ENCODE data around the gene NTSR2. TPM values are rescaled to one million over a fixed set of nuclear protein-coding genes. Genes with fewer than 3 reads are reported as not detected.

The NTSR2 gene
- total and polyA plus RNA-seq, 2 experiments from 2014 or later = 0.10 TPM; not detected in 1

GRCh38 chr2:11622611-11623010 is 47.4 kb downstream of the NTSR2 start:
- Mint-ChIP-seq H3K9me3 (peaks cover 10% of the 10 kb centered on the region), H3K4me1 (no peaks in the 10 kb centered on the region), H3K27me3 (ENCODE audit: insufficient read depth, low read depth, poor library complexity) (peaks cover 3% of the 10 kb centered on the region), H3K27ac (no peak overlapping the region), H3K4me3 (no peak overlapping the region), H3K36me3 (ENCODE audit: low read depth) (peaks cover 53% of the 10 kb centered on the region)
- no peaks in the 10 kb centered on the region for H3K79me2 ChIP-seq (replicated peaks; ENCODE audit: insufficient read depth)
- H3F3A ChIP-seq (replicated peaks; ENCODE audit: low read depth) = no peaks in the 10 kb centered on the region
- no peaks in the 10 kb centered on the region for H3K4me1 ChIP-seq (ENCODE audit: insufficient read depth)
- no peak overlapping the region for H3K27ac ChIP-seq (ENCODE audit: low read depth)
- TF ChIP-seq STAT1 (IDR thresholded peaks at IDR 0.05; ENCODE audit: unreplicated experiment) (no peak), NANOG (IDR thresholded peaks at IDR 0.05; ENCODE audit: borderline replicate concordance) (no peak), ETS1 (IDR thresholded peaks at IDR 0.05) (no peak), ZNF114 (CRISPR knock-in tag; IDR thresholded peaks at IDR 0.05) (no peak)
- no peak overlapping the region for H3K4me2 ChIP-seq
- H4K20me1 ChIP-seq (replicated peaks; ENCODE audit: insufficient read depth) = 0 out of 2 replicates have a peak, but pooled peaks cover 4% of the 10 kb centered on the region
- H2AFZ ChIP-seq = no peak overlapping the region
- DNase-seq (ENCODE audit: low spot score) (no peak), ATAC-seq (no peak)
- no peaks in the 10 kb centered on the region for H3K27me3 ChIP-seq (ENCODE audit: insufficient read depth)
- peaks cover 25% of the 10 kb centered on the region for H3K36me3 ChIP-seq (ENCODE audit: insufficient read depth)
- H3K4me3 ChIP-seq = no peak overlapping the region
- H3K9me2 ChIP-seq (ENCODE audit: insufficient read depth) = no peaks in the 10 kb centered on the region

- Histone ChIP-seq H3K4me3 (no peak overlapping the region), H3K27ac (ENCODE audit: low read depth) (no peak overlapping the region), H3K4me2 (no peak overlapping the region), H3K36me3 (ENCODE audit: insufficient read depth) (peaks cover 14% of the 10 kb centered on the region; the same call in 1 of the 2 replicates), H4K20me1 (replicated peaks; ENCODE audit: insufficient read depth) (0 out of 2 replicates have a peak, but pooled peaks cover 7% of the 10 kb centered on the region), H3K27me3 (ENCODE audit: insufficient read depth) (no peaks in the 10 kb centered on the region), H2AFZ (no peak overlapping the region), H3K4me1 (ENCODE audit: insufficient read depth) (no peaks in the 10 kb centered on the region), H3K9me2 (ENCODE audit: insufficient read depth) (no peaks in the 10 kb centered on the region), H3K79me2 (replicated peaks; ENCODE audit: insufficient read depth) (no peaks in the 10 kb centered on the region), H3F3A (replicated peaks; ENCODE audit: low read depth) (no peaks in the 10 kb centered on the region)
- Mint-ChIP-seq H3K4me1 (no peaks in the 10 kb centered on the region; the same call in 2 of the 3 replicates), H3K9me3 (peaks cover 2% of the 10 kb centered on the region; the same call in 2 of the 3 replicates), H3K27ac (no peak overlapping the region), H3K27me3 (ENCODE audit: insufficient read depth, low read depth, poor library complexity) (peaks cover 9% of the 10 kb centered on the region), H3K4me3 (no peak overlapping the region), H3K36me3 (ENCODE audit: low read depth) (peaks cover 52% of the 10 kb centered on the region)
- no peak for DNase-seq (ENCODE audit: low spot score)
- ATAC-seq = no peak
- TF ChIP-seq ZNF331 (CRISPR knock-in tag; IDR thresholded peaks at IDR 0.05; ENCODE audit: low read depth) (no peak), REST (IDR thresholded peaks at IDR 0.05; ENCODE audit: unreplicated experiment) (no peak), ZNF462 (CRISPR knock-in tag; IDR thresholded peaks at IDR 0.05) (no peak), STAT1 (IDR thresholded peaks at IDR 0.05; ENCODE audit: unreplicated experiment) (no peak), POLR2AphosphoS5 (IDR thresholded peaks at IDR 0.05; ENCODE audit: low read depth) (no peak), JUNB (IDR thresholded peaks at IDR 0.05; ENCODE audit: unreplicated experiment) (no peak), ZNF114 (CRISPR knock-in tag; IDR thresholded peaks at IDR 0.05) (no peak), EZH2 (IDR thresholded peaks at IDR 0.05; ENCODE audit: low read depth, unreplicated experiment) (no peak), NANOG (IDR thresholded peaks at IDR 0.05; ENCODE audit: borderline replicate concordance) (no peak), CREB1 (CRISPR knock-in tag; IDR thresholded peaks at IDR 0.05; ENCODE audit: low read depth) (no peak)
These were observed 48.6 kb downstream of the NTSR2 start for GRCh38 chr2:11621410-11621809.
